GM19463 (cell line): Measurements from ENCODE around the gene NATD1.

Source experiments
- ATAC-seq: cut with Tn5 transposase; IDR thresholded peaks from one replicate; pipeline ENCODE4 v1.9.1; 2021; ENCODE audit warnings: mild to moderate bottlenecking, moderate library complexity; ENCODE audit not compliant: unreplicated experiment

Gene NATD1, protein sequence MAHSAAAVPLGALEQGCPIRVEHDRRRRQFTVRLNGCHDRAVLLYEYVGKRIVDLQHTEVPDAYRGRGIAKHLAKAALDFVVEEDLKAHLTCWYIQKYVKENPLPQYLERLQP

DNA sequence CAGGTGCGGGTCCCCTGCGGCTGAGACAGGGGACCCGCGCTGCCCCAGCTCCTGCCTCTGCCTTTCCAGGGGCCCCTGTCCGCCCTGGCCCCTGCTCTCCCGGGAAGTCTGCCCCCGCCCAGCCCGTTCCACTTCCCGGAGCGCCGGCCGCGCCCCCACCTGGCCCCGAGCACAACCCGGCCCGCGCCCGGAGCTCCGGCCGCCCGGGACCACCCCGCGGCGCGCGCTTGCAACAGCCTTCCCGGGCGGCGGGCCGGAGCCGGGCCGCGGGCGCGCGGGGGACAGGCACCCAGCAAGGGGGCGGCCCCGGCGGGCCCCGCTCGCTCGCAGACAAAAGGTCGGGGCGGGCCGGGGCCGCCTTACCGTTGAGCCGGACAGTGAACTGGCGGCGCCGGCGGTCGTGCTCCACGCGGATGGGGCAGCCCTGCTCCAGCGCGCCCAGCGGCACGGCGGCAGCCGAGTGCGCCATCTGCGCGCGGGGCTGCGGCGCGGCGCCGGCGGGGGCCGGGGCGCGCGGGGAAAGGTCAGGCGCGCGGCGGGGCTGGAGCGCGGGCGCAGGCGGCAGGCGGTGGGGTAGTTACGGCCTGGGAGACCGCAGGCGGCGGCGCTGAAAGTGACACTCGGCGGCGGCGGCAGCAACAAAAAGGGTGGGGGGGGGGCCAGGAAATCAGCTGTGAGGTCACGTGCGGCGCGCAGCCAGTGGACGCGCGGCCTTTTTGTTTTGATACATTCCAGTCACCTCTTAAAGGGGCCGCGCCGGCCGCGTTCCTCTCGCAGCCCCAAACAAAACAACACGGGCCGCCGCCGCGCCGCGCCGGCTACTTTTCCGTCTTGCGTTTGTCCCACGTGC is at the start of gene NATD1:
TSS of gene NATD1 (minus strand) at position 615 of the 850 bp plus-strand sequence. CDS start at position 469, 146 bp downstream.
- peak; percentile 68 for ATAC-seq

DNA sequence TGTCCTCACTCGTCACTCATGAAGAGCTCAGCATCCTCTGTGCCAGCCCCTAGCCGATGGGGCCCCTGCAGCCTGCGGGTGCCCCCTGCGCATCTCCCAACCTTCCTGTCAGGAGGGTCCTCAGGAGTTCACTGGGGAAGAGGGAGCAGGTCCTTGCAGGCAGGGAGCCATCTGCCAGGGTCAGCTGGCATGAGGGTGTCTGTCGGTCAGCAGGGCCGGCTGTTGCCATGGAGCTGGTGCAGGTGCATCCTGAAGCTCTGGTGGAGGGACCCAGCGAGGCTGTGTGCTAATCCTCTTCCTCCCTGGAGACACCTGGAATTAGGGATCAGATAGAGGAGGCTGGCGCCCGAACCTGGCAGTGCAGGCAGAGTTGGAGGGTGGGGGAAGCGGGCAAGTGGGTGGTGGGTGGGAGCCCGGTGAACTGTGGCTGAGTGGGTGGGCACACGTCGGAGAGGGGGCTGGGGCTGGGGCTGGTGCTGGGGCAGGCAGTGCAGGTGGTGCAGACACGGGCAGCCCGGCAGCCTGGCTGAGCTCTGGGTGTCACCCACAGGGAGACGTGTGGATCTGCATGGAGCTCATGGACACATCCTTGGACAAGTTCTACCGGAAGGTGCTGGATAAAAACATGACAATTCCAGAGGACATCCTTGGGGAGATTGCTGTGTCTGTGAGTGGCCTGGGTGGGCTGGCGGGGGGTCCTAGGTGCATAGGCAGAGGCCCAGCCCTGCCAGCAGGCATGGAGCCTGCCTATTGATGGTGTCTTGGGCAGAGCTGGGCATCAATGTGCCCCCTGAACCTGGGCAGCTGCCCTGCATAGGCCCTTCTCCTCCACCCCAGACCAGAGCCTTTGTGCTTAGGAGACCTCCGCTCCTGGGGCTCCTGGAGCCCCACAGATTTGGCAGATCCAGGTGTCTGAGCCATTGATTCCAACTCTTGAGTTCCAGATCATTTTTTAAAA is 48.7 kb upstream of the NATD1 start:
- no peak for ATAC-seq

DNA sequence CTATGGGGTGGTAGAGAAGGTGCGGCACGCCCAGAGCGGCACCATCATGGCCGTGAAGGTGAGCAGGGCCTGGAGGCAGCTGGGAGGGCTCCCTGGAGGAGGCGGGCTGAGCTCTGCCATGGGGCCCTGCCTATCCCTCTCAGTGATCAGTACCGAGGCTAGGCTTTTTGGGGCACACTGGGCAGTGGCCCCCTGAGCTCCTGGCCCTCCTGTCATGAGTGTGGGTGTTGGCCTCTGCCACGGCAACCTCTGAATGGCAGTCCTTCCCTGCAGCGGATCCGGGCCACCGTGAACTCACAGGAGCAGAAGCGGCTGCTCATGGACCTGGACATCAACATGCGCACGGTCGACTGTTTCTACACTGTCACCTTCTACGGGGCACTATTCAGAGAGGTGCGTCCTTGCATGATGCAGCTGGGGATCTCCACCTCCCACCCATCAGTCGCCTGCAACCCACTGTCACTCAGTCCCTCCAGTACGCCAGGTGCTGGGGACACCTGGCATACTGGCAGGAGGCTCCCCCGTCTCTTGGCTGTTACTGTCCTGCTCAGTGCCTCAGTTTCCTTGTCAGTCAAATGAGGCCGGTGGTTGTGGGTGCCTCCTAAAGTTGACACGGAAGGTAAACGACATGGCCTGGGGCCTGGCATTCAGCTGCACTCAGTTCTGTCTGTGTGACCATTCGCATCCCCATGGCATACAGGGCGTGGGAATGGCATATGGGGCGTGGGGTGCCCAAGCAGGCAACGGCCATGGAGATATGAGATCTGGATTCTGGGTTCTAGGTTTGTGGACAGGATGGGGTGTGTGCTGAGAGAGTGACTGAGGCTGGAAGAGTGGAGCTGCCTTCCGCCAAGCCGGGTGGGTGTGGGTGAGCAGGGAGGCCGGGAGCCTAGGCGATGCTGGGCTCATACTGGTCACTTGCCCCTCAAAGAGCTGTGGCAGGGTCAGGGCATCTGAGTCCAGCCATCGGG is 47.7 kb upstream of the NATD1 start:
- no peak for ATAC-seq

DNA sequence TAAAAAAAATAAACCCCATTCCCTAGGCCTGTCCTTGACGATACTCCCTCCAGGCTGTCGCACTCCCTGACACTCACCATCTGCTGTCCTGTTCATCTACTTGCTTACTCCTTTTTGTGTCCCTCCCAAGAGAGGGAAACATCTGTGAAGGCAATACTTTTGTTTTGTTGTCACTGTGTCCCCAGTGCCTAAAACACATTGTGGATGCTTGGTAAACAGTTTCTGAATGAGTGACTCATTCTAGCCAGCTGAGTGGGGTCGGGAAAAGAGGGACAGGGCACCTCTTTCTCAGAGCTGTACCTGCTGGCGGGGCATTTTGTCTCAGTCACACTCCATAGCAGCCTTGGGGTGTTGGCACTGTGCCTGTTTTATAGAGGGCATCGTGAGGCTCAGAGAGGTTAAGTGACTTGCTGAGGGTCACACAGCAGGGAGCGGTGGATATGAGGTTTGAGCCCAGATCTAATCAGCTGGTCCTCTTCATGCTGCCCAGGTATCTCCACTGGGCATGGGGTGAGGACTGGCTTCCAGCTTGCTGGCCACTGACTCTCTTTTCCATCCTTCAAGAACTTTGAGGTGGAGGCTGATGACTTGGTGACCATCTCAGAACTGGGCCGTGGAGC is 46.9 kb upstream of the NATD1 start:
- ATAC-seq: no peak

DNA sequence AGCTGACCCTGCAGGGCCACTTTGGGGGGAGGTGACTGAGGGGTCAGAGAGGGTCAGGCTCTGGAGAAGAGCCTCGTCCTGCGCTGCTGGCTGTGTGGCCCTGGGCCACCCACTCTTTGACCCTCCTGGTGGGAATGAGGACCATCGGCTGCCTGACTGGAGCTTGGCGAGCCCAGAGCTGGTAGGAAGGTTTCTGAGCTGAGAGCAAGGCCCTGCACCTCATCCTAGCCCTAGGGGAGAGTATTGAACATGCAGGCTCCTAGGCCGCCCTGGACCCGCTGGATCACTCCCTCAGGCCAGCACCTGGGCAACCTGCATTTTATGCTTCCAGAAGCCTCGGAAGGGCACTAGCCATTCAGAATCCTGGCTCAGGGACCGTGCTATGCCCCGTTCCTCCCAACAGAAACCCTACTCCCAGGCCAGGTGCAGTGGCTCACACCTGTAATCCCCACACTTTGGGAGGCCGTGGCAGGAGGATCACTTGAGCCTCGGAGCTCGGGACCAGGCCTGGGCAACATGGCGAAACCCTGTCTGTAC is 45.8 kb upstream of the NATD1 start:
- no peak for ATAC-seq

DNA sequence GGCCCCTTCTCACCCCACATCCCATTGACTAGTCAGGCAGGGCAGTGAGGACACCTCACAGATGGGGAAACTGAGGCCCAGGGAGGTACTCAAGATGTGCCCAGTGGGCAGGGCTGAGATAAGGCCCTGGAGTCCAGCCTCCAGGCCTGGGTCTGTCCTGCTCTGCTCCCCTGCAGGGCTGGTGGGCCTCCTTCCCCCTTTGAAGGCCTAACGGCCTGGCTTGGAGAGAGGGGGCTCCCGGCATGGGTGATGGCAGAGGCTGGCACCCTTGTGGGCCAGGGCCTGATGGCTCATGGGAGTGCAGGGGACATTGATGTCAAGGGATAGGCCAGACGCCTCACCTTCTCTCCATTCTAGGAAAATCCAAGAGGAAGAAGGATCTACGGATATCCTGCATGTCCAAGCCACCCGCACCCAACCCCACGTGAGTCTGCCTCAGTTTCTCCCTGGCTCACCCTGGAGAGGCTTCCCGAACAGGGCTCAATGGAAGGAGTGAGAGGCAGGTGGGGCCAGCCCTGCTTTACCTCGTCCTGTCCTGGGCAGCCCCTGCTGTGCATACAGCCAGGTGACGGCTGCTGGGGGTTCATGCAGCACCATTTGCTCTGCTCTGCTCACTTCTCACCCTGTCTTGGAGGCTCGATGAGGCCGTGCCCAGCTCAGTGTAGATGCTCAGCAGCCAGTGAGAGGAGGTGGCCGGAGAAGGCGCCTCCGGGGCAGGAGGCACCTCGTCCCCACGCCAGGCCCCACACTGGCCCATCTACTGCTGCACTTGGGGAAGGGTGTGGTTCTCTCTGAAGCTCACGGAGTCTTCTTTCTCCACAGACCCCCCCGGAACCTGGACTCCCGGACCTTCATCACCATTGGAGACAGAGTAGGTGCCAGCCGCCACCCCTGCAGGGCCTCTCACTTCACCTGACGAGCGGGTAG is 45.1 kb upstream of the NATD1 start:
- ATAC-seq: no peak

DNA sequence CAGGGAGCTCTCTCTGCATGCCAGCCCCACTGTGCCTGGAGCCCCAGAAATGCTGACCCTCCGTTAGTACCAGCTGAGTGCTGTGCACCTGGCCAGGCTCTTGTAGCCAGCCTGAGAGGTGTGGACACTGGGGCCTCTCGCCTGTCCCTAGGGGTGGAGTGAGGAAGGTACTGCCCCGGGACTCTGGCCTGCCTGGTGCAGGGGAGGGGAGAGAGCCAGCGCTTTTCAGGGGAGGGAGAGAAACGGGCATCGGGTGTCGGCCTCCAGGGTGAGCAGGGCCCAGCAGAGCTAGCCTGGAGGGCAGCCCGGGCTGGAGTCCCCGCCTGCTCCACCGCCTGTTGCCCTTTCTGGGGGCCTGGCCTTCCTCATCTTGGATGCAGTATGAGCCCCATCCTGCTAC is 44.4 kb upstream of the NATD1 start:
- ATAC-seq: no peak

DNA sequence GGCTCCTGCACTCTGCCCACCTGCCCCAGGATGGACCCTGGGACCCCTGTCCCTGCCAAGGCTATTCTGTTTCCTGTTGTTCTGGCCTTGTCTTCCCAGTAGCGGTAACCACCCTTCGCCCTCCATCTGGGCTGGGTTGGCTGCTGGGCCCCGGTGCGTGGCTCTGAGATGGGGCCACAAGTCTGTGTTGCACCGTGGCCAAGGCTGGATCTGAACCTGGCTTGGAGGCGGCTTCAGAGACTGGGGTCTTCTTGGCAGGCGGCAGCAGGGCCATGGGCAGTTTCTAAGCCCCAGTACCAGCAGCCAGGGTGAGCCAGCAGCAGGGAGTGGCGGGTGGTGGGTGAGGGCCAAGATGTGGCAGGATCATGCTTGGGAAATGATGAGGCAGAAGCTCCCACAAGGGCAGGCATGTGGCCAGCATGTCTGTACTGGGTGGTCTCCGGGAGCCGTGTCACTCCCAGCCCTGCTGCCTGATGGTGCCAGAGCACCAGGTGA is 43.9 kb upstream of the NATD1 start:
- no peak for ATAC-seq

DNA sequence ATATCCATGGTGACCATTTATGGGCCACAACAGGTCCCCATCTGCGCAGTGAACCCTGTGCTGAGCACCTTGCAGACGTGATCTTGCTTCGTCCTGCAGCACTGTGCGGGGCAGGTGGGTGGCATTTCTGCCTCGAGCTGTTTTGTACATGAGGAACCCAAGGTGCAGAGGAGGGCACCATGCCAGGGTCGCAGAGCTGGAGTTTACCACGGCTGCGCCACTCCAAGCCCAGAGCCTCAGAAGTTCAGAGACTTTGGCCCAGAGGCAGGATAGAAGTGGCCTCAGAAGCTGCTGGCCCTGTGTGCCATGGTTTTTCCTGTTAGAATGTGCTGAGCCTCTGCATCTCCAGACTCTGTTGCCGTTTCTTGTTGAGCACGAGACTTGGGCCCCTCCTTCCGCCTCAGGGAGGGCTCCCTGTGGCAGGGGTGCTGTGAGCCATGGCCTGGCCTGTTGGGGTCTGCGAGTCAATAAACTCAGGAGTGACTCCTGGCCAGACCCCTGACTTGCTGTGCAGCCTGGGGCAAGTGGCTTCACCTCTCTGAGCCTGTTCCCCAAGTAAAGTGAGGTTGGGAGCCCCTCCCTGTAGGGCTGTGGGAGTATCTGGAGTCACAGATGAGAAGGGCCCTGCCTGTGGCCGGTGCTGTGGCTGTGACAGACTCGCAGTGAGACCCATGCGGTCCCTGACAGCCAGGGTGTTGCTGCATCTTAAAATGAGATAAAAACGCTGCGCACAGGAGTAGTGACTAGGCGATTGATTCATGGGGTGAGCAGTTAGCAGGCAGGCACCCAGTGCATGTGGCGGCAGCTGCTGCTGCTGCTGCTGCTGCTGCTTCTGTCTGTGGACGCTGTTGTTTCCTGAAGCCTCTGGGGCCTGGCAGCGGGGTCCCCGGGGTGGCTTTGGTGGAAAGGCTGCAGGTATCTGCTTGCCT is 43.2 kb upstream of the NATD1 start:
- no peak for ATAC-seq

DNA sequence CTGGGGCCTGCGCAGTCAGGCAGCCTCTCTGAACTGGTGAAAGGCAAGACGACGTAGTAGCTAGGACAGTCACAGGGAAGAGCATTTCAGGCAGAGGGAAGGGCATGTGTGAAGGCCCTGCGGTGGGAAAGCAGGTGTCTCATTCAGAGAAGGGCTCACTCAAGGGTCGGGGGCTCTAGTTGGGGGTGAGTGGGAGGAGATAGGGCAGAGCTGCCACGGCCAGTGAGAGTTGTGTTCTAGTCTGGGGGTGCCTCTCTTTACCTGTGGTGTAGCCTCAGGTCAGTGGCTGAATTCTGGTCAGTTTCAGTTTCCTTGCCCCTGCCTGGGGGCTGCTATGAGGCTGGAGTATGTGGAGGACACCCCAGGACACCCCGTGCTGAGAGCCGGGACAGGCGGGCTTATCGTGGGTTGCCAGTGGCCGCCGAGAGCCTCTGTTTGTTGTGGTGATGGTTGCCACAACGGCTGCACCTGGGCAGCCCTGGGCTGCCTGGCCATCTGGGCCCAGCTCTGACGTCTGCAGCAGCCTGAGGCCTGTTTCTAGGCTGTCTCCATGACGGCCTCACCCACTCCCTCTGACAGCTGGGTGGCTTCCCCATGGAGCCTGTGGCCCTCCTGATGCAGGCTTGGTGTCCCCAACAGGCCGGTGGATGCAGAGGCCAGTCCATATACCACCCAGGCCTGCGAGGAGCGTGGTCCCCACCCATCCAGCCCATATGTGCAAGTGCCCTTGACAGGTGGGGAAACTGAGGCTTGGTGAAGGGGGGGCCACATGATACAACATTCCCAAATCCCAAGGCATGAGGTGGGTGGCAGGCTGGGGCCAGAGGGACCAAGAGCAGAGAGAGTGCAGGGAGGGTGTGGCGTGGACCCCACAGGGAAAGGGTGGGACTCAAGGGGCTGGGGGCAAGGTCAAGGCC is 42.1 kb upstream of the NATD1 start:
- no peak for ATAC-seq

DNA sequence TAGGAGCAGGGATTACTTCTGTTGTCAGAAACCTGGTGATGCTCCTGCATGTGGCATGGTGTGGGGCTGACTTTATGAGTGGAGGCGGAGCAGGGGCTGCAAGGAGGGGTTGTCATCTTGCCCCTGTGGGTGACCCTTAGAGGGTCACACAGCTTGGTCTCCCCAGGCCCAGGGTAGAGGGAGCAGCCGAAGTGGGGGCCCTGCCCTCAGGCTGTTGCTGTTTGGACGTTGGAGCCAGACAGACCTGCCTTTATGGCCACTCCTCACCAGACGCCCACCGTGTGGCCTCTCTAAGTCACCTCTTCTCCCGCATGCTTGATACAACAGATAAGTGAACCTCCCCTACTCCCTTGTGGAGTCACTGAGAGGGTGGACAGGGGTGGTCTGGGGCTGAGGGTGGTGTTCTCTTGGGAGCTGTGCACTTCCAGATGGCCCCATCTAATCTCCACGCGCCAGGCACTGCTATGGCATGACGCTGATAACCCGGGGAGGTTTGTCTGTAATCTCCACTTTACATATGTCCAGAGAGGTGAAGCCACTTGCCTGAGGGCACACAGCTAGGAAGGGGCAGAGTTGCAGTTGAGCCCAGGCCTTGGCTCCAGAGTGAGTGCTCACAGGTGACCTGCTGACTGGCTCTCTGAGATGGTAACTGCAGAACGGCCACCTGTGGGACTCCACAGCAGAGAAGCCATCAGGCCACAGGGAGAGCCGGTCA is 41.3 kb upstream of the NATD1 start:
- ATAC-seq: no peak

DNA sequence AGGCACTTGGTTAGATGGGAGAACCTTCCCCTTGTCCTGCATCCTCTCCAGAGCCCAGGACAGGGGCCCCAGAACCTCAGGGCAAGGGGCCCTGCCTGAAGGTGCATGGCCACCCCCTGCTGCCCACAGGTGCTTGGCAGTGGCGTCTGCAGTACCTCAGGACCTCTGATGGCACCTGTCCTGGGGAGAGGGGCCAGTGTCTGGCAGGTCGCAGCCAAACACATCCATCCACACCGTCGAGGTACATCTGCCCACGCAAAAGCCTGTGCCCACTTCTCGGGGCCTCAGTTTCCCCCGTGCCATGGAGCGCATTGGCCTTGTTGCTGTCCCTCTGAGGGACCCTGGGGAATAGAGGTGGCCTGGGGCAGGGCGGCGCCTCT is 40.6 kb upstream of the NATD1 start:
- ATAC-seq: no peak

DNA sequence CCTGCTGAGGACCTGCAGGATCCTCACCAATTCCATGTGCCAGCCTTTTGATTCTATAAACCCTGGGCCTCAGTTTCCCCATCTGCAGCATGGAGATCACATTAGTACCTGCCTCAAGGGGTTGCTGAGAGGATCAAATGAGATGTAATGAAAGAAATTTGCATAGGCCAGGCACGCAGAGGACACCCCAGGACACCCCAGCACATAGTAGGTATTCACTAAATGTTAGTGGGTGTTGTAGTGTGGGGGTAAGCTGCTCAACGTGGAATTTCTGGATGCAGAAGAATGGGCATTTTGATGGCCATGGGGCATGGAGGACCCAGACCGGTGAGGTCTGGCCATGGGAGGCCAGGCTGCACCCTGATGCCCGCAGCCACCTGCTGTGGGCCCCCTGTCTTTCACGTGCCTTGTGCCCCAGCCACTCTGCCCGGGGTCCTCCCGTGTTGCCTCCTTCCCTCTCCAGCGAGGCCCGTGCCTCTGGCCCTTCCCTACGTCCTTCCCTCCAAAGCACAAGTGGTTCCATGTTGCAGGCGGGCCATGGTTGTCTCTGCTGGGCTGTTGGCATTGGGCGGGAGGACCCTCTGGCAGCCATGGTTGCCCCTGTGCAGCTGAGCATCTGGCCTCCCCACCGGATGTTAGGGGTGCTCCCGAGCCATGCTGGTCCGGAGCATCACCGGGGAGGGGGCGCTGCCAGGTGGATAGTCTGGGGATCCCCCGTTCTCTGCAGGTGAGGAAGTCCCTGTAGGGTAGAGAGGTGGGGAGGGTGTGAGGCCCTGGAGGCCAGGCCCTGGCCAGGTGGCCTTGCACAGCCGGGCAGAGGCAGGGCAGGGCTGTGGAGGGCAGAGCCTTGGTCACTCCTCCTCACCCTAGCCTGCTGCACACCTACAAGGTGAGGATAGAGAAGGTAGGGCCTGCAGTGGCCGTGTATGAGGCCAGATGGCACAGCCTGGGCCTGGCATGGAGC is 39.9 kb upstream of the NATD1 start:
- ATAC-seq: no peak

DNA sequence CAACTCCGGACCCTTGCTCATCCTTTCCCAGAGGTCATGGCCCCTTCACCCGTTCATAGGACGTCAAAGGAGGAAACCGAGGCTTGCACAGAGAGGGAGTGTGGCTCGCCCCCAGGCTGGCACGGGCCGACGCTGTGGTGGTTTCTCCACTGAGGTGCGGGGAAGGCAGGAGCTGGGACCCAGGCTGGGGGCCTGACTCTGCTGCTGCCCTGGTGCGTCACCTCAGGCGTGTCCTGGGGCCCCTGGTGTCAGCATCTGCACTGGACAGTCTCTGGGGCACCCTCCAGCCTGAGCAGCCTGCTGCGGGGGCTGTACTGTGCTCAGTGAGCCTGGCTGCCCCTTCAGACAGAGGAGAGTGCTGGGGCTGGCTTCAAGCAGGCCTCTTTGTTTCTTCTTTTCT is 38.7 kb upstream of the NATD1 start:
- no peak for ATAC-seq

DNA sequence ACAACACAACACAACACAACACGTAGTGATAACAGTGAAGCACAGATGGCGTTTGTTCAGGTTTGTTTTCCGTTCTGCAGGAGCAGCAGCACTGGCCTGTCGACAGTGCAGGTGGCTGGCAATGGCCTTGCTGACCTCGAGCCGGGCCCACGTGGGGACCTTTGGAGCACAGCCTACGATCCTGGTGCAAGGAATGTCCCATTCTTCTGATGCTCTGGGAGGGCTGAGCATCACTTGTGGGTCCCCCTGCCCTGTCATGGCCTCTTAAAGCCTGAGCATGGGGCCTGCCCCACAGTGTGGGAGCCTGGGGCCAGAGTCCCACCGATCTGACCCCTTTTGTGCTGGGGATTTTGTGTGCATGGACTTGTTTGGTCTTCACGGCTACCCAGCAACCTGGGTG is 38.1 kb upstream of the NATD1 start:
- ATAC-seq: no peak
